Measurements from ENCODE around the gene COL18A1.

GRCh38 chr21:45531393-45532215 is 126.6 kb downstream of the COL18A1 start:
- TF ChIP-seq POLR2A (IDR thresholded peaks at IDR 0.05): no peak
- TF ChIP-seq, protein P1, sequence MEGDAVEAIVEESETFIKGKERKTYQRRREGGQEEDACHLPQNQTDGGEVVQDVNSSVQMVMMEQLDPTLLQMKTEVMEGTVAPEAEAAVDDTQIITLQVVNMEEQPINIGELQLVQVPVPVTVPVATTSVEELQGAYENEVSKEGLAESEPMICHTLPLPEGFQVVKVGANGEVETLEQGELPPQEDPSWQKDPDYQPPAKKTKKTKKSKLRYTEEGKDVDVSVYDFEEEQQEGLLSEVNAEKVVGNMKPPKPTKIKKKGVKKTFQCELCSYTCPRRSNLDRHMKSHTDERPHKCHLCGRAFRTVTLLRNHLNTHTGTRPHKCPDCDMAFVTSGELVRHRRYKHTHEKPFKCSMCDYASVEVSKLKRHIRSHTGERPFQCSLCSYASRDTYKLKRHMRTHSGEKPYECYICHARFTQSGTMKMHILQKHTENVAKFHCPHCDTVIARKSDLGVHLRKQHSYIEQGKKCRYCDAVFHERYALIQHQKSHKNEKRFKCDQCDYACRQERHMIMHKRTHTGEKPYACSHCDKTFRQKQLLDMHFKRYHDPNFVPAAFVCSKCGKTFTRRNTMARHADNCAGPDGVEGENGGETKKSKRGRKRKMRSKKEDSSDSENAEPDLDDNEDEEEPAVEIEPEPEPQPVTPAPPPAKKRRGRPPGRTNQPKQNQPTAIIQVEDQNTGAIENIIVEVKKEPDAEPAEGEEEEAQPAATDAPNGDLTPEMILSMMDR (IDR thresholded peaks at IDR 0.05): no peak
